Fibroblast of lung (primary cell): ENCODE data around the gene LRRC59. TPM values are rescaled to one million over a fixed set of nuclear protein-coding genes. Genes with fewer than 3 reads are reported as not detected.

Experiments
- DNase-seq, 2 donors: peaks; one replicate each; pipeline versions ENCODE4 v3.0.0 to v3.0.0-alpha.2; 2010; ENCODE audit warnings: low read depth in 2 of 2
- H2AFZ ChIP-seq: 2 replicates; pipeline ENCODE4 v1.5.1; 2012; ENCODE audit warnings: low read length, control low read depth, inconsistent platforms
- H3K27ac ChIP-seq: 2 replicates; pipeline ENCODE4 v1.5.1; 2011; ENCODE audit warnings: low read length, control low read depth; ENCODE audit not compliant: insufficient read depth
- H3K27me3 ChIP-seq: 2 replicates; pipeline ENCODE4 v1.5.1; 2011; ENCODE audit warnings: mild to moderate bottlenecking, low read length; ENCODE audit not compliant: control insufficient read depth, insufficient read depth
- H3K36me3 ChIP-seq: 2 replicates; pipeline ENCODE4 v1.5.1; 2011; ENCODE audit warnings: low read length; ENCODE audit not compliant: control insufficient read depth, insufficient read depth
- H3K4me1 ChIP-seq: 2 replicates; pipeline ENCODE4 v1.5.1; 2011; ENCODE audit warnings: low read length; ENCODE audit not compliant: control insufficient read depth, insufficient read depth; ENCODE audit errors: extremely low read depth
- H3K4me2 ChIP-seq: 2 replicates; pipeline ENCODE4 v1.5.1; 2011; ENCODE audit warnings: low read length, control low read depth; ENCODE audit not compliant: insufficient read depth; ENCODE audit errors: extremely low read depth
- H3K4me3 ChIP-seq, 4 experiments: fragments of 200-600 bp in 1 of 4; sonication (generic) in 1 of 4; replicated peaks in 1 of 4; 2 replicates each; pipeline ENCODE4 v1.5.1; 2011 to 2016; ENCODE audit warnings: low read length in 4 of 4, low read depth in 3 of 4, mild to moderate bottlenecking in 3 of 4, control low read depth in 2 of 4, inconsistent platforms in 1 of 4, mixed read lengths in 1 of 4; ENCODE audit not compliant: insufficient read depth in 1 of 4; ENCODE audit errors: control extremely low read depth in 1 of 4
- H3K79me2 ChIP-seq: 2 replicates; pipeline ENCODE4 v1.5.1; 2012; ENCODE audit warnings: mild to moderate bottlenecking, low read length, inconsistent platforms; ENCODE audit not compliant: control insufficient read depth, insufficient read depth
- H3K9ac ChIP-seq: 2 replicates; pipeline ENCODE4 v1.5.1; 2011; ENCODE audit warnings: mild to moderate bottlenecking, low read length, control low read depth; ENCODE audit not compliant: insufficient read depth
- H3K9me3 ChIP-seq: 2 replicates; pipeline ENCODE4 v1.5.1; 2012; ENCODE audit warnings: low read depth, low read length; ENCODE audit not compliant: control insufficient read depth, insufficient read depth
- H4K20me1 ChIP-seq: 2 replicates; pipeline ENCODE4 v1.5.1; 2011; ENCODE audit warnings: low read length; ENCODE audit not compliant: control insufficient read depth, insufficient read depth; ENCODE audit errors: extremely low read depth
- EZH2 ChIP-seq: IDR thresholded peaks from 2 replicates; pipeline ENCODE4 v1.5.1; 2012; ENCODE audit warnings: low read length, control low read depth, mild to moderate bottlenecking; ENCODE audit errors: missing control alignments
- polyA plus RNA-seq, 2 donors: library from polyadenylated mRNA; depleted of rRNA in 1 of 2; stranded (reverse) in 1 of 2; unstranded in 1 of 2; fragments of >200 nt; gene quantifications; 2 replicates each; pipeline ENCODE4 v1.2.1, GENCODE V29; 2011 to 2012; ENCODE audit warnings: missing spikeins in 1 of 2
- total RNA-seq: library from RNA; depleted of rRNA; stranded (reverse); fragments of >200 nt; gene quantifications from 2 replicates; pipeline ENCODE4 v1.2.1, GENCODE V29; 2014
- TF ChIP-seq, protein P1 (sequence below), 2 donors: IDR thresholded peaks in 1 of 2; conservative IDR thresholded peaks in 1 of 2; 1 replicate in 1 of 2; 2 replicates in 1 of 2; pipeline ENCODE4 v1.5.1; 2011 to 2012; ENCODE audit warnings: low read length in 2 of 2, control low read depth in 1 of 2, inconsistent platforms in 1 of 2, low read depth in 1 of 2, mild to moderate bottlenecking in 1 of 2

The LRRC59 gene
- total and polyA plus RNA-seq, 2 donors (not counting 1 experiment from before 2014, with no cell fraction given), result 88.7 to 142 TPM

DNA sequence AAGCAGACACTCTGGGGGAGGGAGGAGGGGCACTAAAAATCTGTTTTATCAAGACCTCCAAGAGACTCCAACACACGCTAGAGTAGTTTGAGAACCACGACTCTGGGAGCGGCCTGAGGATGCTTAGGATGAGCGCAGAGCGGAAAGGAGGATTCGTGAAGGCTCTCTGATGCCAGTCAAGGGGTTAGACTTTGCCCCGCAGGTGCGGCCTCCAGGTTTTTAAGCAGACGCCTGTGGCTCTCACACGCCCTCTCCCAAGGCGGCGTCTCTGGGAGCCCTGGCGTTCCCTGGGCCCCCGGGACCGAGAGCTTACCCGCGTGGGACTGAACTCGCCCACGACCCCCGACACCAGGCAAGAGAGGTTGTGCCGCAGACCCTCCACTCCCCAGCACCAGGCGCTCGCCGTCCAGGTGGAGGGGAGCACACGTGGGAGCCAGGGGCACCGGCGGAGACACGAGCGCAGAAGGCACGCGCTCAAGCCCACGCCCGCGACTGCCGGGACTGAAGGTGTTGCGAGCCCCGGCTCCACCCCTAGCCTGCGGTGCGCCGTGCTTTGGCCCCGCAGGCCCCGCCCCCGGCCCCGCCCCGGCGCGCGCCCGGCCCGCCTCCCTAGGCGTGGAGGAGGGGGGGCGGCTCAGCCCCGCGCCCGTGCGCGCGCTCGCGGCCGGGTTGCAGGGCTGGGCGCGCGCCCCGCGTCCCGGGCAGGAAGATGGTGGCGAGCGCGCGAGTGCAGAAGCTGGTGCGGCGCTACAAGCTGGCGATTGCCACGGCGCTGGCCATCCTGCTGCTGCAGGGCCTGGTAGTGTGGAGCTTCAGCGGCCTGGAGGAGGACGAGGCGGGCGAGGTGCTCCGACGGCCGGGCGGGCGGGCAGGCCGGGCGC lies 51.7 kb downstream of the LRRC59 start, which contains the start of gene XYLT2:
XYLT2 (plus strand) TSS at position 695 of the 881 bp plus-strand sequence; CDS start at position 710, 15 bp downstream.
- peaks cover 1% of the 10 kb centered on the region for H3K36me3 ChIP-seq
- H3K9me3 ChIP-seq, result no peaks in the 10 kb centered on the region
- H3K4me1 ChIP-seq, result peaks cover 9% of the 10 kb centered on the region
- H3K4me2 ChIP-seq, result peak within 1 kb of the TSS; percentile 93
- peak within 1 kb of the TSS; percentile 75 to 92 (median 88) for H3K4me3 ChIP-seq
- H4K20me1 ChIP-seq, result no peaks in the 10 kb centered on the region
- peak within 1 kb of the TSS; percentile 77 for H3K9ac ChIP-seq
- peaks cover 13% of the 10 kb centered on the region for H3K79me2 ChIP-seq
- peaks cover 2% of the 10 kb centered on the region for H3K27me3 ChIP-seq
- DNase-seq, result peak; percentile 77 to 91
- H2AFZ ChIP-seq, result peak within 1 kb of the TSS; percentile 91
- H3K27ac ChIP-seq, result peak within 1 kb of the TSS; percentile 58
- TF ChIP-seq, protein P1, sequence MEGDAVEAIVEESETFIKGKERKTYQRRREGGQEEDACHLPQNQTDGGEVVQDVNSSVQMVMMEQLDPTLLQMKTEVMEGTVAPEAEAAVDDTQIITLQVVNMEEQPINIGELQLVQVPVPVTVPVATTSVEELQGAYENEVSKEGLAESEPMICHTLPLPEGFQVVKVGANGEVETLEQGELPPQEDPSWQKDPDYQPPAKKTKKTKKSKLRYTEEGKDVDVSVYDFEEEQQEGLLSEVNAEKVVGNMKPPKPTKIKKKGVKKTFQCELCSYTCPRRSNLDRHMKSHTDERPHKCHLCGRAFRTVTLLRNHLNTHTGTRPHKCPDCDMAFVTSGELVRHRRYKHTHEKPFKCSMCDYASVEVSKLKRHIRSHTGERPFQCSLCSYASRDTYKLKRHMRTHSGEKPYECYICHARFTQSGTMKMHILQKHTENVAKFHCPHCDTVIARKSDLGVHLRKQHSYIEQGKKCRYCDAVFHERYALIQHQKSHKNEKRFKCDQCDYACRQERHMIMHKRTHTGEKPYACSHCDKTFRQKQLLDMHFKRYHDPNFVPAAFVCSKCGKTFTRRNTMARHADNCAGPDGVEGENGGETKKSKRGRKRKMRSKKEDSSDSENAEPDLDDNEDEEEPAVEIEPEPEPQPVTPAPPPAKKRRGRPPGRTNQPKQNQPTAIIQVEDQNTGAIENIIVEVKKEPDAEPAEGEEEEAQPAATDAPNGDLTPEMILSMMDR (conservative IDR thresholded peaks at IDR 0.05 in 1 of 2, IDR thresholded peaks at IDR 0.05 in 1 of 2; ENCODE audit: low read depth in 1 of 2, low read length in 2 of 2), result no peak
- no peak for TF ChIP-seq EZH2

DNA sequence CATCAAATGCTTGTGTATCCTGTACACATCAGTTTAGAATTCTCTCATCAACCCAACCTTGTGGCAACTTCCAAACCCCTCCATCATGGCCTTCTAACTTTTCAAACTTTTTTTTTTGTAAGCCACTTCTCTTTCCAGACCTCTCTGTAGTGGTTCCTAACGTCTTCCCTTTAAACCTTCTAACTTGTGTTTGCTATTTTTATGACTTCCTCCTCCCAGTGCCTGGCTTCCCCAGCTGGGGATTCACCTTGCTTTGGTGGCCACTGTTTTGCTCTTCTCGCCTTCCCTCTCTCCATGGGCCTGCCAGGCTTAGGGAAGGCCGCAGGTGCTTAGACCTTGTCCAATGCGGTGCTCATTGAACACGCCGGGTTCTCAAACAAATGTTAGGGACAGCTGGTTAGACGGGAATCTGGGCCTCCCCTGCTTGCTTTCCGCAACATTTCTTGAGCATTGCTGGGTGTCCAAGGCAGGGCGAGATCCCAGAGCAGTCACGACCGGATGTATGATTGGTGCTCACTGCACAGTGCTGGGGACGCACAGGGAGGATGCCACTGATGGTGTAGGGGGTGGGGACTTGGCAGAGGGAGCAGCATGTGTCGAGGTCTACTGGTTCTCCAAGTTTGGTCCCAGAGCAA lies 52.5 kb downstream of the LRRC59 start:
- H3K4me3 ChIP-seq, result no peak overlapping the region
- no peak for DNase-seq
- no peak for TF ChIP-seq EZH2
- no peak overlapping the region for H2AFZ ChIP-seq
- no peak overlapping the region for H3K27ac ChIP-seq
- no peak overlapping the region for H3K9ac ChIP-seq
- no peaks in the 10 kb centered on the region for H3K9me3 ChIP-seq
- peaks cover 12% of the 10 kb centered on the region for H3K79me2 ChIP-seq
- no peaks in the 10 kb centered on the region for H4K20me1 ChIP-seq
- no peaks in the 10 kb centered on the region for H3K36me3 ChIP-seq
- peaks cover 2% of the 10 kb centered on the region for H3K27me3 ChIP-seq
- H3K4me2 ChIP-seq, result no peak overlapping the region
- peaks cover 9% of the 10 kb centered on the region for H3K4me1 ChIP-seq

DNA sequence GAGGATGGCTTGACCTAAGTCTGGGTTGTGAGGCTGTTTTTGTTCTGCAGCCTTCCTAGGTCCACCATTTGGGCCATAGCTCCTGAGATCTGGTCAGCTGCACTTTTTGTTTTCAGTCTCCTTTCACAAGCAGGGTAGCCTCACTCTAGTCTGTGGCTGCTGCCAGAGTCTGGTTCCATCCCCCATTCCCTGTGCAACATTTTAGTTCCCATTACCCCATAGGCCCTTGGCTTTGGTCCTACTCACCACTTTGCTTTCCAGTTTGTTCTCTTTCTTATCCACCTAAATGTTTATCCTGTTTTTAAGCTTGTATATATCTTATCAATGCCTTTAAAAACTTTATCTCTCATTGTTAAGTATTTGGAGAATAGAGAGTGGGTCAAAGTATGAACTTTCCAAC lies 57.9 kb downstream of the LRRC59 start:
- no peak for TF ChIP-seq EZH2
- TF ChIP-seq, protein P1 (conservative IDR thresholded peaks at IDR 0.05 in 1 of 2, IDR thresholded peaks at IDR 0.05 in 1 of 2; ENCODE audit: low read depth in 1 of 2, low read length in 2 of 2), result no peak
- Histone ChIP-seq H3K27ac (no peak overlapping the region), H3K4me1 (no peaks in the 10 kb centered on the region), H3K79me2 (no peaks in the 10 kb centered on the region), H2AFZ (no peak overlapping the region), H4K20me1 (no peaks in the 10 kb centered on the region), H3K36me3 (no peaks in the 10 kb centered on the region), H3K4me2 (no peak overlapping the region), H3K27me3 (peaks cover 5% of the 10 kb centered on the region), H3K4me3 (no peak overlapping the region), H3K9me3 (no peaks in the 10 kb centered on the region), H3K9ac (no peak overlapping the region)
- no peak for DNase-seq
